NCI-H1930 (cell line): ENCODE measurements around the gene CFDP1.

Source experiments
- DNase-seq, 2 experiments: peaks; one replicate each; lab custom pipeline; 2025; lab: John Stamatoyannopoulos, UW

Gene CFDP1

GRCh38 chr16:75319513-75320411 lies 113.5 kb downstream of the CFDP1 start:
- DNase-seq, result no peak

- no peak for DNase-seq
Observed at GRCh38 chr16:75318737-75319136, 114.6 kb downstream of the CFDP1 start.

GRCh38 chr16:75317532-75317931 lies 115.8 kb downstream of the CFDP1 start:
- DNase-seq, result no peak

- no peak for DNase-seq
Observed at GRCh38 chr16:75317101-75317522, 116.2 kb downstream of the CFDP1 start.

GRCh38 chr16:75315539-75316306 lies 117.6 kb downstream of the CFDP1 start:
- no peak for DNase-seq

- DNase-seq, result no peak
Observed at GRCh38 chr16:75312875-75313274, 120.4 kb downstream of the CFDP1 start.

- no peak for DNase-seq
Observed at GRCh38 chr16:75311383-75311938, 121.8 kb downstream of the CFDP1 start.

GRCh38 chr16:75310541-75310940 lies 122.8 kb downstream of the CFDP1 start:
- no peak for DNase-seq

GRCh38 chr16:75309899-75310430 lies 123.3 kb downstream of the CFDP1 start:
- DNase-seq, result no peak

GRCh38 chr16:75309156-75309555 lies 124.1 kb downstream of the CFDP1 start:
- no peak for DNase-seq

- DNase-seq, result no peak
Observed at GRCh38 chr16:75308011-75308410, 125.3 kb downstream of the CFDP1 start.

GRCh38 chr16:75307506-75307905 lies 125.8 kb downstream of the CFDP1 start:
- DNase-seq, result no peak

GRCh38 chr16:75306099-75306762 lies 127.1 kb downstream of the CFDP1 start:
- DNase-seq, result no peak

GRCh38 chr16:75305364-75306098 lies 127.8 kb downstream of the CFDP1 start:
- no peak for DNase-seq

GRCh38 chr16:75304521-75305363 lies 128.6 kb downstream of the CFDP1 start:
- DNase-seq, result no peak

- DNase-seq, result no peak
Observed at GRCh38 chr16:75301804-75302203, 131.5 kb downstream of the CFDP1 start.

GRCh38 chr16:75298267-75298666 lies 135.0 kb downstream of the CFDP1 start:
- no peak for DNase-seq

- DNase-seq, result no peak
Observed at GRCh38 chr16:75296606-75297005, 136.7 kb downstream of the CFDP1 start.

GRCh38 chr16:75294773-75295459 lies 138.4 kb downstream of the CFDP1 start:
- DNase-seq, result no peak

GRCh38 chr16:75293772-75294171 lies 139.5 kb downstream of the CFDP1 start:
- no peak for DNase-seq
